T-helper 2 cell treated with Interferon-gamma antibody and Interleukin-4, amounts not matched to agents 5 μg/mL and 100 μg/mL, for 36 hours (primary cell): ENCODE data around the gene CCR4.

Source experiments
- DNase-seq: peaks from one replicate; pipeline ENCODE4 v3.0.0; 2021; ENCODE audit warnings: low spot score
- H3K27ac Mint-ChIP-seq: one replicate; pipeline ENCODE4 v1.8.0; 2021; ENCODE audit warnings: mild to moderate bottlenecking, mixed read lengths
- H3K27me3 Mint-ChIP-seq: one replicate; pipeline ENCODE4 v1.8.0; 2021; ENCODE audit warnings: low read depth, mixed read lengths
- H3K36me3 Mint-ChIP-seq: one replicate; pipeline ENCODE4 v1.8.0; 2021; ENCODE audit warnings: low read depth, mixed read lengths
- H3K4me1 Mint-ChIP-seq: one replicate; pipeline ENCODE4 v1.8.0; 2021; ENCODE audit warnings: low read depth, mixed read lengths
- H3K4me3 Mint-ChIP-seq: one replicate; pipeline ENCODE4 v1.8.0; 2022; ENCODE audit warnings: mild to moderate bottlenecking, moderate library complexity, mixed read lengths
- H3K9me3 Mint-ChIP-seq: one replicate; pipeline ENCODE4 v1.8.0; 2021; ENCODE audit warnings: mixed read lengths

Gene CCR4

DNA sequence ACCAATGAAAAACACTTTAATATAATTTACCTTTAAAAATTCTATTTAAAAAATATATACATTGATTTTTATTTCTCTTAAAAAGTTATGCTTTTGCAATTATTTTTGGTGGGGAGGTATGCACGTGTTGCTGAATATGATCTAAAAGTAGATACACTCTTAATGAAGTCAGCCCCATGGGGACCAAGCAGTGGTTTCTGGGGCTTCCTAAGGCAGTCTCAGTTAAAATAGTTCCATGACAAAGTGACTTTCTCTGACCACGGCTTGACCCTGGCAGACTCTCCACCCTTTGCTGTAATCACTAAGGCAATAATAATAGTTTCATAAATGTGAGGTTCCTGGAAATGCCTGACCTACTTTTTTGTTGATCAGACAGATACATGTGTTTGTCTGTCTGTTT lies 50.4 kb downstream of the CCR4 start:
- DNase-seq: no peak
- peaks cover 55% of the 10 kb centered on the region for H3K4me1 Mint-ChIP-seq
- peaks cover 51% of the 10 kb centered on the region for H3K36me3 Mint-ChIP-seq
- H3K9me3 Mint-ChIP-seq: peaks cover 3% of the 10 kb centered on the region
- H3K4me3 Mint-ChIP-seq: no peak overlapping the region
- no peak overlapping the region for H3K27ac Mint-ChIP-seq
- no peaks in the 10 kb centered on the region for H3K27me3 Mint-ChIP-seq

DNA sequence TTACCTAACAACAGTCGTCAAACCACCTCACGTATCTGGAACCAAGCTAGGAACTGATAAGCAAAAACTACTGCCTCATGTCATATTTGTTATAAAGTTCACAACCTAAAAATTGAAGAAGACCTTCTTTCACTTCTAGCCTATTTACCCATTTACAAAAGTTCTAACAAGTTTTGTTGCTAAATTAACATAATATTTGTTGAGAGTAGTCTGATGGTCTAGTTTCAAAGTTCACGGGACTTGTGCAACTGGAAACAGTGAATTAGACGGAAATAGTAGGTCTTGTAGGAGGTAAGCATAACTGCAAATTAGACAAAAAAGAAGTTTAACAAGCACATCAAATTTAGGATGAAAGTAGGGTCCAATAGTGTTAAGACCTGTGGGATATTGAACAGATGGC lies 51.9 kb downstream of the CCR4 start:
- DNase-seq: no peak
- Mint-ChIP-seq H3K4me1 (peaks cover 61% of the 10 kb centered on the region), H3K27ac (no peak overlapping the region), H3K4me3 (no peak overlapping the region), H3K36me3 (peaks cover 53% of the 10 kb centered on the region), H3K9me3 (peaks cover 4% of the 10 kb centered on the region), H3K27me3 (no peaks in the 10 kb centered on the region)

DNA sequence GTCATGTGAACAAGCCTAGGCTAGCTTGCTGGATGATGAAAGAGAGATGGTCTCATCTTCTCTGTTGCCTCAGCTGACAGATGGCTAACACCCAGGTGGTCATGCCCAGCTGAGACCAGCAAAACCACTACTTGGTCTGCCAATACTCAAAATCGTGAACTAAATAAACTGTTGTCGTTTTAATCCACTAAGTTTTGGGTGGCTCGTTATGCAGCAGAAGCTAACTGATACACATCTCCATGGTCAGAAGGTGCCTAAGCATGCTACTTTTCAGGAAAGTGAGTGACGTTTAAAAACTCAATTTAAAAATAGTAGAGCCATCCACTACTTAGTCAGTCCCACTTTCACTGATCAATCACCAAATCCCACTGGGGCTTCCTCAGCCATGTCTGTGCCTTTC lies 52.8 kb downstream of the CCR4 start:
- no peaks in the 10 kb centered on the region for H3K27me3 Mint-ChIP-seq
- no peak overlapping the region for H3K27ac Mint-ChIP-seq
- peaks cover 56% of the 10 kb centered on the region for H3K4me1 Mint-ChIP-seq
- no peak overlapping the region for H3K4me3 Mint-ChIP-seq
- peaks cover 8% of the 10 kb centered on the region for H3K9me3 Mint-ChIP-seq
- H3K36me3 Mint-ChIP-seq: peaks cover 49% of the 10 kb centered on the region
- DNase-seq: no peak

DNA sequence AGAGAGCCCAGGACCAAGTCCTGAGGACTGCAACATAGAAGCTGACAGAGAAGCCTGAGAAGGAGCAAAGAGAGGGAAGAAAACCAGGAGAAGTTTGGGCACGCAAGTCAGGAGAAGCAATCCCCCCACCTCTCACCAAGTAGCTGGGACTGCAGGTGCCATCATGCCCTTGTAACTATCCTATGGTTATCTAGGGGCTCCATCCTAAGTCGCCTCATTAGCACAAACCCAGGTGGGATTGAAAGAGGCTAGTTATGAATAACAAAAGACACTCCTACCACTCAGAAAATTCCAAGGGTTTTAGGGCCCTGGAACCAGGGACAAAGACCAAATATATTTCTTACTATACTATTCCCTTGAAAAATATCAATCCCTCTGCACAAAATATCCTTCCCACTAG lies 53.5 kb downstream of the CCR4 start:
- no peak overlapping the region for H3K4me3 Mint-ChIP-seq
- peaks cover 50% of the 10 kb centered on the region for H3K4me1 Mint-ChIP-seq
- H3K36me3 Mint-ChIP-seq: peaks cover 51% of the 10 kb centered on the region
- no peak overlapping the region for H3K27ac Mint-ChIP-seq
- H3K27me3 Mint-ChIP-seq: no peaks in the 10 kb centered on the region
- peaks cover 13% of the 10 kb centered on the region for H3K9me3 Mint-ChIP-seq
- DNase-seq: no peak
